GM12872 (cell line): ENCODE results near the gene FNIP2.

Source experiments
- TF ChIP-seq, protein P1 (sequence below): IDR thresholded peaks from 3 replicates; pipeline ENCODE4 v1.5.1; 2011; ENCODE audit warnings: low read depth, mild to moderate bottlenecking, low read length, moderate library complexity; ENCODE audit not compliant: insufficient read depth

Gene FNIP2

DNA sequence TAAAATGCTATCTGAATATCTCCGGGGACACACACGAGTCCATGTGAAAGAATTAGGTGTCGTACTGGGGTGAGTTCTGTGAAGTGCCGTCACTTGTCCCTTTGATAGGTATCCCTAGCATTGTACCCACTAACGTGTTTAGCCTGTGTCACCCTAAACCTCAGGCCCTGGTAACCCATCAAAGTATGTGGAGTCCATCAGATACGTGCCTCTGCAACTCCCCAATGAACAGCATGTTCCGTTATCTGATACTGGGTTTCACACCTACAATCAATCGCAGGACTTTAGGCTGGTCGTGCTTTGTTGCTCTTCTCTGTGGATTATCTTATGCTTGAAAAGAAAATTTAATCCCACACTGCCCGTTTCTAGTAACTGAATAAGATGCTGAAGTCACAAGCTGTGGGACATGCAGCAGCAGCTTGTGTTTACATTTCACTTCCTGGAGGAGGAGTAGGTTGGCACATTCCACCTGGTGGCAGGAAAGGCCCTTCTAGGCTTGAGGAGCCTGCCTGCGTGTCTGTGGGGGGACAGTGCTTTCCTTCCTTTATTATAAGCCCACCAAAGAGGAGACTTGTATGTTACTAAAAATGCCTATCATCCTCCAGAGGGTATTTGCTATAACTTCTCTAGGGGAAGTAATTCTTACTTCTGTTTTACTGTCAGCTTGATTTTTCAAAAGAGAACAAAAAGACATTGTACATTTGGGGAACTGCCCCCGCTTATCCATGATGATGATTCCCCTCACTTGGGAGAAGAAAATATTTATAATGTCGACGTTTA is 127.2 kb downstream of the FNIP2 start:
- TF ChIP-seq, protein P1, sequence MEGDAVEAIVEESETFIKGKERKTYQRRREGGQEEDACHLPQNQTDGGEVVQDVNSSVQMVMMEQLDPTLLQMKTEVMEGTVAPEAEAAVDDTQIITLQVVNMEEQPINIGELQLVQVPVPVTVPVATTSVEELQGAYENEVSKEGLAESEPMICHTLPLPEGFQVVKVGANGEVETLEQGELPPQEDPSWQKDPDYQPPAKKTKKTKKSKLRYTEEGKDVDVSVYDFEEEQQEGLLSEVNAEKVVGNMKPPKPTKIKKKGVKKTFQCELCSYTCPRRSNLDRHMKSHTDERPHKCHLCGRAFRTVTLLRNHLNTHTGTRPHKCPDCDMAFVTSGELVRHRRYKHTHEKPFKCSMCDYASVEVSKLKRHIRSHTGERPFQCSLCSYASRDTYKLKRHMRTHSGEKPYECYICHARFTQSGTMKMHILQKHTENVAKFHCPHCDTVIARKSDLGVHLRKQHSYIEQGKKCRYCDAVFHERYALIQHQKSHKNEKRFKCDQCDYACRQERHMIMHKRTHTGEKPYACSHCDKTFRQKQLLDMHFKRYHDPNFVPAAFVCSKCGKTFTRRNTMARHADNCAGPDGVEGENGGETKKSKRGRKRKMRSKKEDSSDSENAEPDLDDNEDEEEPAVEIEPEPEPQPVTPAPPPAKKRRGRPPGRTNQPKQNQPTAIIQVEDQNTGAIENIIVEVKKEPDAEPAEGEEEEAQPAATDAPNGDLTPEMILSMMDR, result peak; percentile 21; the same call in 2 of the 3 replicates

DNA sequence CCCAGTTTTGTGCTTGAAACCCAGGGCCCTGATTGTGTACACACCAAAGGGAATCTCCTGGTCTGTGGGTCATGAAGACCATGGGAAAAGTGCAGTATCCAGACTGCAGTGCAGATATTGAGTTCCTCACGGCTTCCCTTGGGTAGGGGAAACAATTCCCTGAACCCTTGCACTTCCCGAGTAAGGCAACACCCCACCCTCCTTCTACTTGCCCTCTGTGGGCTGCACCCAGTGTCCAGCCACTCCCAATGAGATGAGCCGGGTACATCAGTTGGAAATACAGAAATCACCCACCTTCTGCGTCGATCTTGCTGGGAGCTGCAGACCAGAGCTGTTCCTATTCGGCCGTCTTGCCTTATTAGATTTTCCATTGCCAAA is 134.2 kb downstream of the FNIP2 start:
- TF ChIP-seq, protein P1, result no peak

DNA sequence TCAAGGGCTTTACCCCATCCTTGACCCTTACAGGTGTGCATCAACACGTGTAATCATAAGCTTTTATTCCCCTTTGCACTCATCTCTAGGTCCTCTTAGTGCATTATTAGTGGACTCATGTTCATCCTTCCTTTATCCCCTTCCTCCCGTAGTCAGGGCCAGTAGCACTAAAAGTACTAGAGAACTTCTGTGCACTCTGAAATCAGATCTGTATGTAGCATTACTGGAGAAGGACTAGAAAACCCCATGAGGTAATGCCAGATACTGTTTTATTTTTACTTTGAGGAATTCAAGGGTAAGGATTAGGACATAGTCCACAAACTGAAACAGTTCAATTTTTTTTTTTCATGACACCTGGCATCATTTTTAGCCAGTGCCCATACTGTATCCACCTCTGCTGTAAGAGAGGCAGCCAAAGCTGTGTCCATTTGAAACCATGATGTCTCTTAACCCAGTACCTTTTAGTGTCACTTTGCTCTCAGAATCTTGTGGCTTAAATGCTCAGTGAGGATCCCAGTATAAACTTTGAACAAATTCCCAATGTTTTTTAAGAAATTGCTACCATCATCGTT is 134.7 kb downstream of the FNIP2 start:
- TF ChIP-seq, protein P1, result no peak

DNA sequence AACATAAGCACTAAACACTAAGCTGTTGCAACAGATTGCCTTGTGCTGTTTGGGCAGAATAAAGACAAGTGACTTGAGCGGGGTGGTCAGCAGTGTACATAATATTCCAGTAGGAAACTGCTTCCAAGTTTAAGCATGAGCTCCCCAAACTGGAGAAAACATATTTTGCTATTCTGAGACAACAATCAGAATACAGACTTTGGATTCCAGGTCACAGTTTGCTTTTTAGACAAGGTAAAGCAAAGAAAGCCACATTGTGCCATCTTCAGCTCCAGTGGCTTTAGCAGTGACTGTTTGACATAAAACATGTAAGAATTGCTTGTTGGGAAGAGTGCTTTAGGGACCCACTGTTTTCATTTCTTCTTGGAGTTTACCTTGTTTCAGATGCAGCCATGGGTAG is 136.0 kb downstream of the FNIP2 start:
- TF ChIP-seq, protein P1, result no peak

DNA sequence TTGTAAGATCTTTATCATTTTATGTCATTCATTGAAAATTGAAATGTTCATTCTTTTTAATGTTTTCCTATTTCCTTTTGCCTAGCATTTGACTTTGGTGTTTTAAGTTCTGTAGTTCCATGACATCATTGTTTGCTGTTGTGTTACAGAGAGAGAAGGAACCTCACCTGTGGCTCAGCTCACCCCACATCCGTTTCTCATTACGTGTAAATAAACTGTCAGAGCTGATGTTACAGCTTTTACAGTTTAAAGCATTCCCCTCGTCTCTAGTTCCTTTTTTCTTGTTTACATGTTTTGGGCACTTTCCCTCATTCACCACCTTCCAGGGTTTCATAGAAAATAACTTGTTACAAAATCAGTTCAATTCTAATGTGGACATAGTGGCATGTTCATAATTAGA is 137.2 kb downstream of the FNIP2 start:
- TF ChIP-seq, protein P1, result no peak

DNA sequence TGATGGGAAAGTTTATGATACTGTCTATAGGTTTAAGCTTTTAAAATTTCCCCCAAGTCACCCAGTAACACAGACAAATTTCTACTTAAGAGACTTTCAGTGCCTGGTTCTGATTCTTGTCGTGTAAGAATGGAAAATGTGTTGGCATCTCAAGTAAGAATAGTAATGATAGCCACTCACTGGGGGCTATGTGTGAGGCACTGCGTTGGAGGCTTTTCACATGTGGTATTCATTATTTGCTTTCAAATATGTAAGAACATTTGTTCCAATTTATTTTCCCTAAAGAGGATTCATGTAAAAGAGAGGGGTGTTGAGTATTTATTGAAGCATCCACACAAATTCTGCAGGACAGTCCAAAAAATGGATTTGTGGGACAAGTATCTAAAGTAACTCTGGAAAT is 143.6 kb downstream of the FNIP2 start:
- TF ChIP-seq, protein P1, result no peak

DNA sequence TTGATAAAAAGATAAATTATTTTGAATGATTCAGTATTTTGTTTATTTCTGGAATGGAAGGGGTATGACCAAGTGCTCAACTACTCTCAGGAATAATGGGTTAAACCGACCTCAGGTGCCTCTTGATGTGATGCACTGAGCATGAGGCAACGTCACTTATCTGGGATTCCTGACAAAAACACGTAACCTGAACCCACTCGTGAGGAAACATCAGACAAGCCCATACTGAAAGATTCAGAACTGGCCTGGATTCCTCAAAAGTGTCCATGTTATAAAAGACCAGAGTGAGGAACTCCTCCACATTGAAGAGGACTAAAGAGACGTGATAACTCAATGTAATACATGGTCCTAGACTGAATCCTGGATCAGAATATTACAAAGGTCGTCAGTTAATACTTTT is 144.0 kb downstream of the FNIP2 start:
- TF ChIP-seq, protein P1, result no peak
